Smooth muscle cell (in vitro differentiated cells): ENCODE data around the gene GPRIN2. TPM values are rescaled to one million over a fixed set of nuclear protein-coding genes. Genes with fewer than 3 reads are reported as not detected.

Experiments
- DNase-seq: peaks from one replicate; lab custom pipeline; 2025; ENCODE audit not compliant: unreplicated experiment; lab: John Stamatoyannopoulos, UW
- H2AFZ ChIP-seq: fragments of 200-600 bp; sonication (generic); 2 replicates; pipeline ENCODE4 v1.6.0; 2016; ENCODE audit warnings: antibody characterized with exemption, low read depth, mild to moderate bottlenecking
- H3F3A ChIP-seq: fragments of 200-600 bp; sonication (generic); 2 replicates; pipeline ENCODE4 v1.6.0; 2017; ENCODE audit warnings: antibody characterized with exemption, low read depth
- H3K27ac ChIP-seq: fragments of 200-600 bp; sonication (generic); 2 replicates; pipeline ENCODE4 v1.5.1; 2016; ENCODE audit warnings: low read depth, mild to moderate bottlenecking
- H3K27me3 ChIP-seq: fragments of 200-600 bp; sonication (generic); 2 replicates; pipeline ENCODE4 v1.6.1; 2016; ENCODE audit warnings: low read depth, mild to moderate bottlenecking
- H3K36me3 ChIP-seq: fragments of 200-600 bp; sonication (generic); 2 replicates; pipeline ENCODE4 v1.5.1; 2016; ENCODE audit warnings: low read depth
- H3K4me1 ChIP-seq: fragments of 200-600 bp; sonication (generic); 2 replicates; pipeline ENCODE4 v1.5.1; 2016; ENCODE audit warnings: low read depth
- H3K4me2 ChIP-seq: fragments of 200-600 bp; sonication (generic); 2 replicates; pipeline ENCODE4 v1.6.0; 2016; ENCODE audit warnings: mild to moderate bottlenecking
- H3K4me3 ChIP-seq: fragments of 200-600 bp; sonication (generic); 2 replicates; pipeline ENCODE4 v1.5.1; 2016; ENCODE audit warnings: mild to moderate bottlenecking
- H3K79me2 ChIP-seq: fragments of 200-600 bp; sonication (generic); 2 replicates; pipeline ENCODE4 v1.6.0; 2016; ENCODE audit warnings: low read depth, mild to moderate bottlenecking
- H3K9ac ChIP-seq: fragments of 200-600 bp; sonication (generic); 2 replicates; pipeline ENCODE4 v1.6.0; 2016; ENCODE audit warnings: low read depth
- H3K9me3 ChIP-seq: fragments of 200-600 bp; sonication (generic); replicated peaks from 2 replicates; pipeline ENCODE4 v1.5.1; 2016; ENCODE audit warnings: low read depth
- H4K20me1 ChIP-seq: fragments of 200-600 bp; sonication (generic); 2 replicates; pipeline ENCODE4 v1.6.0; 2016; ENCODE audit warnings: low read depth
- CTCF ChIP-seq: fragments of 200-600 bp; sonication (generic); IDR thresholded peaks from 2 replicates; pipeline ENCODE4 v1.5.1; 2017; ENCODE audit warnings: borderline replicate concordance, mild to moderate bottlenecking, antibody characterized with exemption; ENCODE audit not compliant: insufficient read depth, poor library complexity, severe bottlenecking
- WGBS: methylation state at CpG from one replicate; pipeline ENCODE4 v1.1.7; 2016; ENCODE audit warnings: low lambda C conversion rate; 5-methylcytosine and 5-hydroxymethylcytosine counted together
- polyA plus RNA-seq: library from polyadenylated mRNA; unstranded; fragments of >200 nt; fragmentation: Nextera tagmentation; extraction: Ambion mirVana; gene quantifications from 2 replicates; pipeline ENCODE4 v1.2.1, GENCODE V29; 2016
- total RNA-seq: library from RNA; depleted of rRNA; stranded (reverse); fragments of >200 nt; gene quantifications from 2 replicates; pipeline ENCODE4 v1.2.3, GENCODE V29; 2014

Gene GPRIN2
- total and polyA plus RNA-seq, 2 experiments from 2014 or later = 0.54 TPM; not detected in 1

GRCh38 chr10:46522295-46523118, 34.0 kb downstream of the GPRIN2 start:
- Histone ChIP-seq H3K4me2 (no peak overlapping the region), H3K9ac (no peak overlapping the region), H3K4me1 (peaks cover 7% of the 10 kb centered on the region), H2AFZ (no peak overlapping the region), H3K79me2 (no peaks in the 10 kb centered on the region), H3K36me3 (no peaks in the 10 kb centered on the region), H4K20me1 (no peaks in the 10 kb centered on the region), H3K4me3 (no peak overlapping the region), H3F3A (peaks cover 7% of the 10 kb centered on the region), H3K27me3 (no peaks in the 10 kb centered on the region), H3K9me3 (no peaks in the 10 kb centered on the region), H3K27ac (no peak overlapping the region)
- no peak for DNase-seq
- WGBS = 94% methylated on average over 10 of the region's 10 CpGs
- TF ChIP-seq CTCF = no peak

GRCh38 chr10:46520941-46521340, 35.5 kb downstream of the GPRIN2 start:
- 81% methylated on average over 5 of the region's 5 CpGs for WGBS
- Histone ChIP-seq H3K27me3 (no peaks in the 10 kb centered on the region), H3F3A (peaks cover 5% of the 10 kb centered on the region), H3K9ac (no peak overlapping the region), H3K4me3 (no peak overlapping the region), H3K9me3 (no peaks in the 10 kb centered on the region), H4K20me1 (no peaks in the 10 kb centered on the region), H3K4me1 (peaks cover 7% of the 10 kb centered on the region), H3K4me2 (no peak overlapping the region), H2AFZ (no peak overlapping the region), H3K79me2 (no peaks in the 10 kb centered on the region), H3K27ac (no peak overlapping the region), H3K36me3 (no peaks in the 10 kb centered on the region)
- no peak for DNase-seq
- no peak for TF ChIP-seq CTCF

- H3K36me3 ChIP-seq = no peaks in the 10 kb centered on the region
- no peak overlapping the region for H3K4me3 ChIP-seq
- TF ChIP-seq CTCF = no peak
- H3K27me3 ChIP-seq = no peaks in the 10 kb centered on the region
- no peaks in the 10 kb centered on the region for H3K9me3 ChIP-seq
- H3K79me2 ChIP-seq = no peaks in the 10 kb centered on the region
- no peak for DNase-seq
- peaks cover 3% of the 10 kb centered on the region for H3F3A ChIP-seq
- H3K4me1 ChIP-seq = peaks cover 7% of the 10 kb centered on the region
- H4K20me1 ChIP-seq = no peaks in the 10 kb centered on the region
- WGBS = 91% methylated on average over 5 of the region's 5 CpGs
- H3K9ac ChIP-seq = no peak overlapping the region
- no peak overlapping the region for H3K27ac ChIP-seq
- H2AFZ ChIP-seq = no peak overlapping the region
- no peak overlapping the region for H3K4me2 ChIP-seq
Observed at GRCh38 chr10:46520381-46520780, 36.1 kb downstream of the GPRIN2 start.
